ENCODE measurements around the gene DPH1.

The DPH1 gene

GRCh38 chr17:1985686-1986085 is 44.3 kb upstream of the DPH1 start:
- TF ChIP-seq ESRRG (CRISPR knock-in tag; IDR thresholded peaks at IDR 0.05): no peak
- no peak for TF ChIP-seq ZC3H10 (CRISPR knock-in tag; IDR thresholded peaks at IDR 0.05)
- no peak for TF ChIP-seq ISL1 (CRISPR knock-in tag; IDR thresholded peaks at IDR 0.05)
- TF ChIP-seq PPARA (CRISPR knock-in tag; IDR thresholded peaks at IDR 0.05; ENCODE audit: borderline replicate concordance): no peak
- TF ChIP-seq GLIS3 (CRISPR knock-in tag; IDR thresholded peaks at IDR 0.05): no peak
- no peak for TF ChIP-seq CSDC2 (CRISPR knock-in tag; IDR thresholded peaks at IDR 0.05)
- no peak for TF ChIP-seq ZFP30 (CRISPR knock-in tag; IDR thresholded peaks at IDR 0.05)
- TF ChIP-seq CREB5 (CRISPR knock-in tag; IDR thresholded peaks at IDR 0.05; ENCODE audit: low read depth): no peak
- TF ChIP-seq CSRNP3 (CRISPR knock-in tag; IDR thresholded peaks at IDR 0.05): no peak
- no peak for ATAC-seq

- TF ChIP-seq TCF4 (CRISPR knock-in tag; IDR thresholded peaks at IDR 0.05; ENCODE audit: borderline replicate concordance) (no peak), PATZ1 (CRISPR knock-in tag; IDR thresholded peaks at IDR 0.05; ENCODE audit: borderline replicate concordance) (no peak), CREB5 (CRISPR knock-in tag; IDR thresholded peaks at IDR 0.05; ENCODE audit: low read depth) (no peak), PPARA (CRISPR knock-in tag; IDR thresholded peaks at IDR 0.05; ENCODE audit: borderline replicate concordance) (no peak)
- ATAC-seq: no peak
These were observed 43.0 kb upstream of the DPH1 start for GRCh38 chr17:1986783-1987451.

GRCh38 chr17:1989135-1989534 is 40.8 kb upstream of the DPH1 start:
- TF ChIP-seq PATZ1 (CRISPR knock-in tag; IDR thresholded peaks at IDR 0.05; ENCODE audit: borderline replicate concordance) (no peak), GLIS3 (CRISPR knock-in tag; IDR thresholded peaks at IDR 0.05) (no peak)
- peak; percentile 82 for ATAC-seq

GRCh38 chr17:1992541-1992940 is 37.4 kb upstream of the DPH1 start:
- ATAC-seq: no peak
- TF ChIP-seq GLIS3 (CRISPR knock-in tag; IDR thresholded peaks at IDR 0.05): no peak
- no peak for TF ChIP-seq CSRNP3 (CRISPR knock-in tag; IDR thresholded peaks at IDR 0.05)
- no peak for TF ChIP-seq ZC3H10 (CRISPR knock-in tag; IDR thresholded peaks at IDR 0.05)
- no peak for TF ChIP-seq ESRRG (CRISPR knock-in tag; IDR thresholded peaks at IDR 0.05)
- TF ChIP-seq ZNF565 (CRISPR knock-in tag; conservative IDR thresholded peaks at IDR 0.05; ENCODE audit: low read depth): no peak
- no peak for TF ChIP-seq TSHZ2 (CRISPR knock-in tag; IDR thresholded peaks at IDR 0.05)
- no peak for TF ChIP-seq ZFP30 (CRISPR knock-in tag; IDR thresholded peaks at IDR 0.05)
